ENCODE results near the gene EPHB4.

DNA sequence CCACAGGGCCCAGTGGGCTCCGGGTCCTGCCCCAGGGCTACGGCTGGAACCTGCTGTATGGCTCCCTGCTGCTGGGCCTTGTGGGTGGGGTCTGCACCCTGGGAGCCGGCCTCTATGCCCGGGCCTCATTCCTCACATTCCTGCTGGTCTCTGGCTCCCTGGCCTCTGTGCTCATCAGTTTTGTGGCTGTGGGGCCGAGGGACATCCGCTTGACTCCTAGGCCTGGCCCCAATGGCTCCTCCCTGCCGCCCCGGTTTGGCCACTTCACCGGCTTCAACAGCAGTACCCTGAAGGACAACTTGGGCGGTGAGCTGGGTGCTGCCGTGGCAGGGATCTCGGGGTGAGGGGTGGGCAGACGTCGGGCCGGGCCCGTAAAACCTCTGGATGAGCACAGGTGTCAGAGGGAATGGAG is 29.6 kb upstream of the EPHB4 start:
- TF ChIP-seq, protein P1, sequence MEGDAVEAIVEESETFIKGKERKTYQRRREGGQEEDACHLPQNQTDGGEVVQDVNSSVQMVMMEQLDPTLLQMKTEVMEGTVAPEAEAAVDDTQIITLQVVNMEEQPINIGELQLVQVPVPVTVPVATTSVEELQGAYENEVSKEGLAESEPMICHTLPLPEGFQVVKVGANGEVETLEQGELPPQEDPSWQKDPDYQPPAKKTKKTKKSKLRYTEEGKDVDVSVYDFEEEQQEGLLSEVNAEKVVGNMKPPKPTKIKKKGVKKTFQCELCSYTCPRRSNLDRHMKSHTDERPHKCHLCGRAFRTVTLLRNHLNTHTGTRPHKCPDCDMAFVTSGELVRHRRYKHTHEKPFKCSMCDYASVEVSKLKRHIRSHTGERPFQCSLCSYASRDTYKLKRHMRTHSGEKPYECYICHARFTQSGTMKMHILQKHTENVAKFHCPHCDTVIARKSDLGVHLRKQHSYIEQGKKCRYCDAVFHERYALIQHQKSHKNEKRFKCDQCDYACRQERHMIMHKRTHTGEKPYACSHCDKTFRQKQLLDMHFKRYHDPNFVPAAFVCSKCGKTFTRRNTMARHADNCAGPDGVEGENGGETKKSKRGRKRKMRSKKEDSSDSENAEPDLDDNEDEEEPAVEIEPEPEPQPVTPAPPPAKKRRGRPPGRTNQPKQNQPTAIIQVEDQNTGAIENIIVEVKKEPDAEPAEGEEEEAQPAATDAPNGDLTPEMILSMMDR (IDR thresholded peaks at IDR 0.05): no peak
- TF ChIP-seq POLR2A (IDR thresholded peaks at IDR 0.05): no peak

Measured in adrenal gland (tissue), 5 donors.